Activated CD4-positive, alpha-beta memory T cell treated with anti-CD3 and anti-CD28 coated beads for 36 hours (primary cell): ENCODE measurements around the gene OR6C65. TPM values are rescaled to one million over a fixed set of nuclear protein-coding genes. Genes with fewer than 3 reads are reported as not detected.

Experiments
- total RNA-seq, 2 experiments: library from RNA; stranded (reverse); gene quantifications; one replicate each; pipeline ENCODE4 v1.2.3, GENCODE V29; 2021

OR6C65 gene
- total RNA-seq, 2 experiments from 2014 or later: not detected

Other genes with a start within 250 kb of the OR6C65 start
- not detected for gene OR10A7, start 179.5 kb upstream of the OR6C65 start, total RNA-seq
- not detected for gene OR6C74, start 155.9 kb upstream of the OR6C65 start, total RNA-seq
- not detected for gene OR6C6, start 104.0 kb upstream of the OR6C65 start, total RNA-seq
- gene OR6C1, start 86.2 kb upstream of the OR6C65 start, total RNA-seq: not detected
- not detected for gene OR6C3, start 69.8 kb upstream of the OR6C65 start, total RNA-seq
- gene OR6C75, start 37.6 kb upstream of the OR6C65 start, total RNA-seq: not detected
- not detected for gene OR6C76, start 25.7 kb downstream of the OR6C65 start, total RNA-seq
- gene OR6C2, start 43.5 kb downstream of the OR6C65 start, total RNA-seq: not detected
- not detected for gene OR6C70, start 69.6 kb downstream of the OR6C65 start, total RNA-seq
- gene OR6C68, start 91.8 kb downstream of the OR6C65 start, total RNA-seq: not detected
- not detected for gene OR6C4, start 149.1 kb downstream of the OR6C65 start, total RNA-seq
- gene OR2AP1, start 171.9 kb downstream of the OR6C65 start, total RNA-seq: not detected
- not detected for gene OR10P1, start 236.4 kb downstream of the OR6C65 start, total RNA-seq